Measurements from ENCODE around the gene ABCA3.
A peak's percentile ranks its signal among the peaks of the same experiment; 100 is the strongest.

Gene ABCA3

GRCh38 chr16:2343211-2343610 is 2.7 kb upstream of the ABCA3 start:
- no peak for DNase-seq

- no peak for DNase-seq
Measured at GRCh38 chr16:2341456-2342447, 1.2 kb upstream of the ABCA3 start.

GRCh38 chr16:2339521-2340484 is 725 bp downstream of the ABCA3 start:
- DNase-seq, result peak; percentile 68

GRCh38 chr16:2337431-2338296 is 2.9 kb downstream of the ABCA3 start:
- no peak for DNase-seq

GRCh38 chr16:2335286-2335895 is 5.1 kb downstream of the ABCA3 start:
- DNase-seq, result no peak

- peak; percentile 31 for DNase-seq
Measured at GRCh38 chr16:2333772-2334379, 6.7 kb downstream of the ABCA3 start.

GRCh38 chr16:2333231-2333630 is 7.3 kb downstream of the ABCA3 start:
- DNase-seq, result no peak

GRCh38 chr16:2331931-2332267 is 8.6 kb downstream of the ABCA3 start:
- no peak for DNase-seq

- no peak for DNase-seq
Measured at GRCh38 chr16:2331199-2331930, 9.2 kb downstream of the ABCA3 start.

GRCh38 chr16:2329532-2329931 is 11.0 kb downstream of the ABCA3 start:
- no peak for DNase-seq

GRCh38 chr16:2328428-2328827 is 12.1 kb downstream of the ABCA3 start:
- no peak for DNase-seq

GRCh38 chr16:2326191-2326590 is 14.3 kb downstream of the ABCA3 start:
- no peak for DNase-seq

- DNase-seq, result no peak
Measured at GRCh38 chr16:2325791-2326190, 14.7 kb downstream of the ABCA3 start.

GRCh38 chr16:2325181-2325580 is 15.3 kb downstream of the ABCA3 start:
- no peak for DNase-seq

GRCh38 chr16:2324296-2324859 is 16.1 kb downstream of the ABCA3 start:
- DNase-seq, result no peak

- no peak for DNase-seq
Measured at GRCh38 chr16:2323701-2324100, 16.8 kb downstream of the ABCA3 start.

- no peak for DNase-seq
Measured at GRCh38 chr16:2319606-2320005, 20.9 kb downstream of the ABCA3 start.

GRCh38 chr16:2317231-2318020 is 23.1 kb downstream of the ABCA3 start:
- no peak for DNase-seq

- no peak for DNase-seq
Measured at GRCh38 chr16:2308089-2308962, 32.2 kb downstream of the ABCA3 start.
